GM23248 (cell line): ENCODE measurements around the gene ZNRF1. TPM values are rescaled to one million over a fixed set of nuclear protein-coding genes. Genes with fewer than 3 reads are reported as not detected.

Experiments
- DNase-seq: peaks from one replicate; pipeline ENCODE4 v3.0.0-alpha.2; 2015
- H2AFZ ChIP-seq: fragments of 200-600 bp; sonication (generic); 2 replicates; pipeline ENCODE4 v1.6.1; 2016; ENCODE audit warnings: antibody characterized with exemption
- H3F3A ChIP-seq: fragments of 200-600 bp; sonication (generic); 2 replicates; pipeline ENCODE4 v1.6.1; 2016; ENCODE audit warnings: mild to moderate bottlenecking, antibody characterized with exemption, mixed run types; ENCODE audit not compliant: insufficient read depth
- H3K27ac ChIP-seq: fragments of 200-600 bp; sonication (generic); 2 replicates; pipeline ENCODE4 v1.5.1; 2016; ENCODE audit warnings: mild to moderate bottlenecking
- H3K27me3 ChIP-seq: fragments of 200-600 bp; sonication (generic); replicated peaks from 2 replicates; pipeline ENCODE4 v1.6.1; 2016; ENCODE audit warnings: mild to moderate bottlenecking; ENCODE audit not compliant: insufficient read depth
- H3K36me3 ChIP-seq: fragments of 200-600 bp; sonication (generic); 2 replicates; pipeline ENCODE4 v1.6.1; 2016; ENCODE audit warnings: low read depth, mild to moderate bottlenecking
- H3K4me1 ChIP-seq: fragments of 200-600 bp; sonication (generic); 2 replicates; pipeline ENCODE4 v1.6.1; 2016; ENCODE audit warnings: mild to moderate bottlenecking; ENCODE audit not compliant: insufficient read depth
- H3K4me2 ChIP-seq: fragments of 200-600 bp; sonication (generic); one replicate; pipeline ENCODE4 v1.6.1; 2016; ENCODE audit warnings: mild to moderate bottlenecking; ENCODE audit not compliant: unreplicated experiment
- H3K4me3 ChIP-seq: fragments of 200-600 bp; sonication (generic); 2 replicates; pipeline ENCODE4 v1.5.1; 2016; ENCODE audit warnings: mild to moderate bottlenecking
- H3K79me2 ChIP-seq: fragments of 200-600 bp; sonication (generic); 2 replicates; pipeline ENCODE4 v1.6.1; 2016; ENCODE audit warnings: mild to moderate bottlenecking; ENCODE audit not compliant: insufficient read depth
- H3K9ac ChIP-seq: fragments of 200-600 bp; sonication (generic); 2 replicates; pipeline ENCODE4 v1.6.1; 2016; ENCODE audit warnings: mild to moderate bottlenecking
- H3K9me2 ChIP-seq: fragments of 200-600 bp; sonication (generic); 2 replicates; pipeline ENCODE4 v1.6.1; 2016; ENCODE audit warnings: mixed run types, mild to moderate bottlenecking, moderate library complexity; ENCODE audit not compliant: insufficient read depth
- H3K9me3 ChIP-seq: fragments of 200-600 bp; sonication (generic); one replicate; pipeline ENCODE4 v1.6.1; 2017; ENCODE audit warnings: low read depth
- H4K20me1 ChIP-seq: fragments of 200-600 bp; sonication (generic); 2 replicates; pipeline ENCODE4 v1.6.0; 2016; ENCODE audit not compliant: insufficient read depth
- EZH2 ChIP-seq: fragments of 200-600 bp; sonication (generic); IDR thresholded peaks from 2 replicates; pipeline ENCODE4 v1.6.1; 2018; ENCODE audit warnings: antibody characterized with exemption, mild to moderate bottlenecking; ENCODE audit not compliant: insufficient read depth, poor library complexity, severe bottlenecking
- EZH2phosphoT487 ChIP-seq: fragments of 200-600 bp; sonication (generic); IDR thresholded peaks from 2 replicates; pipeline ENCODE4 v1.6.1; 2018; ENCODE audit warnings: antibody characterized with exemption, moderate library complexity, mild to moderate bottlenecking, low read depth; ENCODE audit not compliant: insufficient read depth
- WGBS, 2 experiments: methylation state at CpG; one replicate each; pipeline ENCODE4 v1.1.6; 2015 to 2017; ENCODE audit warnings: low lambda C conversion rate in 2 of 2, low coverage in 1 of 2; ENCODE audit errors: missing lambda C conversion rate in 2 of 2; 5-methylcytosine and 5-hydroxymethylcytosine counted together
- in situ Hi-C: fragments of 300-500 bp; cut with MboI; formaldehyde crosslinking; loops from 2 replicates; pipeline ENCODE4 v1.15.0; 2020
- polyA plus RNA-seq: library from polyadenylated mRNA; unstranded; fragments of >200 nt; fragmentation: Nextera tagmentation; extraction: Ambion mirVana; gene quantifications from 2 replicates; pipeline ENCODE4 v1.2.1, GENCODE V29; 2016
- total RNA-seq: library from RNA; depleted of rRNA; stranded (reverse); fragments of >200 nt; shearing (Covaris generic); gene quantifications from 2 replicates; pipeline ENCODE4 v1.2.3, GENCODE V29; 2014

Gene ZNRF1
- total and polyA plus RNA-seq, 2 experiments from 2014 or later = 7.1 to 17.2 TPM

DNA sequence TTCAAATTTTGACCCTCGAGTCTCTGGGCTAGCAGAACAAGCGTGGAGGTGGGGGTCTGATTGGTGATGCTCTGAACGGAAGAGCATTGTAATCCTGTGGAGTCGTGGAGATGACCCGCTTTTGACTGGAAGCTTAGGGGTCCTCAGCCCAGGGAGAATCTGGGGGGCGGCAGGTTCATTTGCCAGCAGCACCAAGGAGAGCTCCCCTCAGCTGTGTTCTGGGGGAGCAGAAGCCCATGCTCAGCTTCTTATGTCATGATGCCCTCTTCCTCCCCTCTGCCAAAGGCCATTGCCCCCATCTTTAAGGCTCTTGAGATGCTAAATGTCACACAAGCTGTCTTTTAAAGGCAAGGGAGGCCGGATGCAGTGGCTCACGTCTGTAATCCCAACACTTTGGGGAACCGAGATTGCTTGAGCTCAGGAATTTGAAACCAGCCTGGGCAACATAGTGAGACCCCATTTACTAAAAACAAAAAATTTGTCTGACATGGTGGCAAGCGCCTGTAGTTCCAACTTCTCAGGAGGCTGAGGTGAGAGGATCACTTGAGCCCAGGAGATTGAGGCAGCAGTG lies 98.5 kb downstream of the ZNRF1 start:
- Histone ChIP-seq H3K9ac (no peak overlapping the region), H2AFZ (no peak overlapping the region), H3K4me1 (no peaks in the 10 kb centered on the region), H3K36me3 (no peaks in the 10 kb centered on the region), H3K27me3 (no peaks in the 10 kb centered on the region), H3K9me3 (no peaks in the 10 kb centered on the region), H3K4me2 (no peak overlapping the region), H3K27ac (no peak overlapping the region), H3F3A (no peaks in the 10 kb centered on the region), H4K20me1 (no peaks in the 10 kb centered on the region), H3K79me2 (no peaks in the 10 kb centered on the region), H3K9me2 (no peaks in the 10 kb centered on the region), H3K4me3 (no peak overlapping the region)
- in situ Hi-C loops = no loop called here
- WGBS, 2 experiments = 97% methylated on average over 10 of the region's 10 CpGs
- no peak for DNase-seq
- TF ChIP-seq EZH2 (no peak), EZH2phosphoT487 (no peak)

DNA sequence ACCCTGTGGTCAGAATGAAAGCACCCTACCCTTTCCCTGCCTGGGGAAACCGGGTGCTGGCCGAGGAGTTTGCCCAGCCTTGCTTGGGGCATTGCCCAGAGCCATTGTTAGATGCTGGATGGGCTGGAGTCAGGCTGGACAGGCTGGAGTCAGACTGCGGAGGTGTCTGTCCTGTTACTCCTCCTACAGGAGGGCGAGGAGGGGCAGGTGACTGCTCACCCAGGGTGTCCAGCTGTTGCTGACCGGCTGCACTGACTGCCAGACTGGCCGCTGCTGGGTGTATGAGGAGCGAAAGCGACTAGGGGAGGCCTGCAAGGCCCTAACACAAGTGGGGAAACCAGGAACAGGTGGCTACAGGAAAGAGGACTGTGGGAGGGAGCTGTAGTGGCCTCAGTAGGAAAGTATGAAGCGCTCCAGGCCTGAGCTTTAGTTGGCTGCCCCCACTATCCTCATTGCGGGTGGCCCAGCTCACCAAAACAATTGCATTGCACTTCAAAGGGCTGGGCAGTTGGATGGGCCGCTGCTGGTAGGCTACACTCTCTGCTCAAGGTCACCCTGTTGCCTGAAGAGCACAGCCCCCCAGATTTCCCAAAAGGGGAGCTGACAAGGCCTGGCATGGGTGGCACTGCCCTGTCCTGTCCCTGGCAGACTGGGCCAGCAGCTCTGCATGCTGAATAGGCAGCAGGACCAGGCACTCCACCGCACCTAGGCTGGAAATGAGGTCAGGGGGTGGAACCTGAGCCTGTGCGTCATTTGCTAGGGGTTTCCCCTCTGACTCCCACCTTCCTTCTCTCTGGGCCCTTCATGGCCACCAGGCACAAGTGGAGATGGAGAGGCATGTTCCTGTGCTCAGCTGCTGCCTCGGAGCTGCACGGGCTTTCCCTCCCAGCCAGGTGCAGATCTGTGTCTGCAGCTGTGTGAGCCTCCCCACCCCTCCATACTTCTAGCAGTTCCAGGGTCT lies 99.4 kb downstream of the ZNRF1 start:
- no peaks in the 10 kb centered on the region for H3K9me2 ChIP-seq
- no peaks in the 10 kb centered on the region for H3F3A ChIP-seq
- no peaks in the 10 kb centered on the region for H3K79me2 ChIP-seq
- no peak overlapping the region for H2AFZ ChIP-seq
- H3K4me1 ChIP-seq = no peaks in the 10 kb centered on the region
- no peak overlapping the region for H3K27ac ChIP-seq
- WGBS, 2 experiments = 87 to 95% methylated on average over 15 of the region's 15 CpGs
- no peaks in the 10 kb centered on the region for H3K36me3 ChIP-seq
- H3K9me3 ChIP-seq = no peaks in the 10 kb centered on the region
- H3K4me3 ChIP-seq = no peak overlapping the region
- no peak overlapping the region for H3K4me2 ChIP-seq
- TF ChIP-seq EZH2phosphoT487 (no peak), EZH2 (no peak)
- H3K27me3 ChIP-seq = no peaks in the 10 kb centered on the region
- DNase-seq = no peak
- no peaks in the 10 kb centered on the region for H4K20me1 ChIP-seq
- in situ Hi-C loops = no loop called here
- H3K9ac ChIP-seq = no peak overlapping the region

DNA sequence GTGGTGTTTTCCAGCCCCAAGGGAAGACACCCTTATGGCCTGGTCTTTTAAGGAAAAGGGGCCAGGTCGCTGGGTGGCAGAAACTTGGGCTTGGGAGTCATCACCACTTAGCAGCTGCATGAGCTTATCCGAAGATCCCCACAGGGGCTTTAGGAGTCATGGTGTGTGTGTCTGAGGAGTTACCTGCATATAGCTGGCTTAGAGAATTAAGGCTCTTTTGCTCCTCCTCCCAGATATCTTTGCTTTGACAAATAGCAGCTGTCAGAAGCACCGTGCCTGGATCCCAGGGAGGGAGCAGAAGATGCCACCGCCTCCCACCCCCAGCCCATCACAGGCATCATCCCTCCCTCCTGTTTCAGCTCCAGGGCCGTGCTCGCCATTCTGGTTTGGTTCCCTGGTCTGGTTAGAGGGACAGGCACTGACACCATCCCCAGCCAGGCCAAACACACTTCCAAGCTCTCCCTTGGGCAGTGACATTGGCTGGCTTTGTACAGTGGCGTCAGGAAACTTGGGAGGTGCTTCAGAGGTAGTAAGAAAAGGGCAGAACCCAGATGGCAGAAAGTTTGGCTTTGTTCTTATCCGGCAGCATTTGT lies 100.3 kb downstream of the ZNRF1 start:
- H3K27ac ChIP-seq = no peak overlapping the region
- H3K4me1 ChIP-seq = no peaks in the 10 kb centered on the region
- no peaks in the 10 kb centered on the region for H3F3A ChIP-seq
- DNase-seq = no peak
- no peaks in the 10 kb centered on the region for H3K79me2 ChIP-seq
- H3K36me3 ChIP-seq = no peaks in the 10 kb centered on the region
- no peaks in the 10 kb centered on the region for H3K9me2 ChIP-seq
- H4K20me1 ChIP-seq = no peaks in the 10 kb centered on the region
- no peaks in the 10 kb centered on the region for H3K9me3 ChIP-seq
- H3K4me3 ChIP-seq = no peak overlapping the region
- no peaks in the 10 kb centered on the region for H3K27me3 ChIP-seq
- H3K9ac ChIP-seq = no peak overlapping the region
- no peak overlapping the region for H2AFZ ChIP-seq
- TF ChIP-seq EZH2phosphoT487 = no peak
- in situ Hi-C loops = no loop called here
- H3K4me2 ChIP-seq = no peak overlapping the region
- 78 to 79% methylated on average over 6 to 8 of the region's 8 CpGs for WGBS, 2 experiments

DNA sequence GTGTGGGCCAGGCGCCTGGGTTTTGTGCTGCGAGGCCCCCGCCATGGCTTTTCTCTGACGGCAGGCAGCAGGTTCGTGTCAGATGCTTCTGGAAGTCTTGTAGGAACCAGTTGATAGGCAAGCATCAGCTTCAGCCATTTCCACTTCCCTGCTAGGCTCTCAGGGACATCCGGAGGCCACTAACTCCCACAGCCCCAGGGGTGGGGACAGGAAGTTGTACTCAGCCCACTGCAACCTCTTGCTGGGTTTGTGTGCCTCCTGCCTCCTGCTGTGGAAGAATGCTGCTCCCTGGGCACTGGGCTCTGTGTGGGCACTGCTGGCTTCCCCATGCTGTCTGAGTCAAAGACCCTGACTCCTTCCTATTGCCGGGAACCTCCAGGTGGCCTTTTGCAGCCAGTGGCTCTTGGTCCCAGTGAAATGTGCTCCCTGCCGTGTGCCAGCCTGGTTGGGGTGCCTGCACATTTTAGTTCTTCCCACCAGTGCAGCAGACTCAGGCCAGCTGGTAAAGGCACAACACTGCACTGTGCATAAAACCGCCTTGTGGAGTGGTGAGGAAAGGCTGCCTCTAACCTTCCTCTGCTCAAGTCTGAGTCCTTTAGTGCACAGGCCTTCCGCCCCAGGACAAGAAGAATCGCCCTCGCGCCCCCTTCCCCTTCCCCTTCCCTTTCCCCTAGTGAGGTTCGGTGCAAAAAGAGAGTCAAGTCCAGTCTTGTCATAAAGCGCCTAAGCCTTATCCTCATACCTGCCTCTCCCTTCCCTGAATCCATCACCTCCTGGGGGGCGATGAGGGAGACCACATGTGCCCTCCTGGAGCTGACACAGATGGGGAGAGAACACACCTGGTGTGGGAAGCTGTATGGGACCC lies 101.1 kb downstream of the ZNRF1 start:
- WGBS, 2 experiments = 94 to 95% methylated on average over 16 of the region's 16 CpGs
- no peaks in the 10 kb centered on the region for H3K36me3 ChIP-seq
- in situ Hi-C loops = no loop called here
- no peak overlapping the region for H3K27ac ChIP-seq
- no peaks in the 10 kb centered on the region for H3K27me3 ChIP-seq
- DNase-seq = no peak
- no peak overlapping the region for H3K4me3 ChIP-seq
- H4K20me1 ChIP-seq = no peaks in the 10 kb centered on the region
- TF ChIP-seq EZH2phosphoT487 (no peak), EZH2 (no peak)
- no peak overlapping the region for H3K9ac ChIP-seq
- no peaks in the 10 kb centered on the region for H3K4me1 ChIP-seq
- H2AFZ ChIP-seq = no peak overlapping the region
- no peak overlapping the region for H3K4me2 ChIP-seq
- no peaks in the 10 kb centered on the region for H3K9me2 ChIP-seq
- no peaks in the 10 kb centered on the region for H3F3A ChIP-seq
- H3K79me2 ChIP-seq = no peaks in the 10 kb centered on the region
- no peaks in the 10 kb centered on the region for H3K9me3 ChIP-seq
